Left hindlimb (tissue), 1 donor: ENCODE measurements around the gene TMEM179.

ENCODE experiments used
- DNase-seq: peaks from one replicate; pipeline ENCODE4 v3.0.0-alpha.2; 2018

TMEM179 gene

GRCh38 chr14:104554088-104554607 is 50.4 kb downstream of the TMEM179 start:
- no peak for DNase-seq

GRCh38 chr14:104553166-104554087 is 51.1 kb downstream of the TMEM179 start:
- no peak for DNase-seq

GRCh38 chr14:104552738-104553125 is 51.8 kb downstream of the TMEM179 start:
- DNase-seq = no peak

GRCh38 chr14:104551851-104552737 is 52.5 kb downstream of the TMEM179 start:
- no peak for DNase-seq

GRCh38 chr14:104550861-104551728 is 53.5 kb downstream of the TMEM179 start:
- DNase-seq = no peak

- DNase-seq = no peak
Measured at GRCh38 chr14:104550340-104550860, 54.2 kb downstream of the TMEM179 start.

GRCh38 chr14:104549536-104550339 is 54.8 kb downstream of the TMEM179 start:
- DNase-seq = no peak

GRCh38 chr14:104548802-104549535 is 55.6 kb downstream of the TMEM179 start:
- DNase-seq = no peak

GRCh38 chr14:104547998-104548700 is 56.4 kb downstream of the TMEM179 start:
- no peak for DNase-seq

- DNase-seq = no peak
Measured at GRCh38 chr14:104547310-104547997, 57.1 kb downstream of the TMEM179 start.

- DNase-seq = no peak
Measured at GRCh38 chr14:104546591-104547309, 57.8 kb downstream of the TMEM179 start.

- peak; percentile 54 for DNase-seq
Measured at GRCh38 chr14:104545942-104546501, 58.5 kb downstream of the TMEM179 start.

- no peak for DNase-seq
Measured at GRCh38 chr14:104545151-104545941, 59.2 kb downstream of the TMEM179 start.

- no peak for DNase-seq
Measured at GRCh38 chr14:104544362-104544961, 60.1 kb downstream of the TMEM179 start.

GRCh38 chr14:104542871-104543830 is 61.4 kb downstream of the TMEM179 start:
- DNase-seq = no peak
